Uterus (tissue), 2 donors: Measurements from ENCODE around the gene FUCA1.

Source experiments
- CTCF ChIP-seq, 4 experiments: fragments of 200-600 bp in 2 of 4; fragments of 450-650 bp in 2 of 4; sonication (generic) in 2 of 4; IDR thresholded peaks; one replicate each; pipeline ENCODE4 v1.5.1; 2016 to 2019; ENCODE audit warnings: antibody characterized with exemption in 4 of 4, mild to moderate bottlenecking in 2 of 4, moderate library complexity in 1 of 4
- POLR2A ChIP-seq, 2 donors: fragments of 450-650 bp; IDR thresholded peaks; one replicate each; pipeline ENCODE4 v1.6.1; 2016; ENCODE audit warnings: antibody characterized with exemption in 2 of 2, mild to moderate bottlenecking in 1 of 2, moderate library complexity in 1 of 2

GRCh38 chr1:23801338-23801748, 66.7 kb downstream of the FUCA1 start:
- TF ChIP-seq CTCF (IDR thresholded peaks at IDR 0.05) (no peak), POLR2A (IDR thresholded peaks at IDR 0.05) (no peak)
